ENCODE data around the gene RAVER2.

- TF ChIP-seq, protein P1, sequence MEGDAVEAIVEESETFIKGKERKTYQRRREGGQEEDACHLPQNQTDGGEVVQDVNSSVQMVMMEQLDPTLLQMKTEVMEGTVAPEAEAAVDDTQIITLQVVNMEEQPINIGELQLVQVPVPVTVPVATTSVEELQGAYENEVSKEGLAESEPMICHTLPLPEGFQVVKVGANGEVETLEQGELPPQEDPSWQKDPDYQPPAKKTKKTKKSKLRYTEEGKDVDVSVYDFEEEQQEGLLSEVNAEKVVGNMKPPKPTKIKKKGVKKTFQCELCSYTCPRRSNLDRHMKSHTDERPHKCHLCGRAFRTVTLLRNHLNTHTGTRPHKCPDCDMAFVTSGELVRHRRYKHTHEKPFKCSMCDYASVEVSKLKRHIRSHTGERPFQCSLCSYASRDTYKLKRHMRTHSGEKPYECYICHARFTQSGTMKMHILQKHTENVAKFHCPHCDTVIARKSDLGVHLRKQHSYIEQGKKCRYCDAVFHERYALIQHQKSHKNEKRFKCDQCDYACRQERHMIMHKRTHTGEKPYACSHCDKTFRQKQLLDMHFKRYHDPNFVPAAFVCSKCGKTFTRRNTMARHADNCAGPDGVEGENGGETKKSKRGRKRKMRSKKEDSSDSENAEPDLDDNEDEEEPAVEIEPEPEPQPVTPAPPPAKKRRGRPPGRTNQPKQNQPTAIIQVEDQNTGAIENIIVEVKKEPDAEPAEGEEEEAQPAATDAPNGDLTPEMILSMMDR (IDR thresholded peaks at IDR 0.05; ENCODE audit: extremely low read depth in 1 of 2, insufficient read depth in 1 of 2, low read depth in 1 of 2, low read length in 2 of 2): no peak
- TF ChIP-seq POLR2AphosphoS5 (IDR thresholded peaks at IDR 0.05; ENCODE audit: insufficient read depth, low read depth, low read length) (no peak), POLR2A (IDR thresholded peaks at IDR 0.05; ENCODE audit: low read depth, low read length) (no peak), GATA2 (IDR thresholded peaks at IDR 0.05; ENCODE audit: insufficient read depth, insufficient read length, low read depth, low read length) (no peak)
- TF ChIP-seq, protein P2, sequence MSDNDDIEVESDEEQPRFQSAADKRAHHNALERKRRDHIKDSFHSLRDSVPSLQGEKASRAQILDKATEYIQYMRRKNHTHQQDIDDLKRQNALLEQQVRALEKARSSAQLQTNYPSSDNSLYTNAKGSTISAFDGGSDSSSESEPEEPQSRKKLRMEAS (IDR thresholded peaks at IDR 0.05; ENCODE audit: insufficient read depth, insufficient read length): no peak
These were observed 15.1 kb downstream of the RAVER2 start for GRCh38 chr1:64759968-64760367.
